Measurements from ENCODE around the gene TMLHE.
"Not testable (repeated sequence)": the region's sequence is repeated elsewhere in the genome, so short reads cannot be mapped to it uniquely, and the experiment has no call there.

TMLHE gene

GRCh38 chrX:155612312-155613224 lies at the start of gene TMLHE, which contains the start of gene SPRY3:
TSS of gene TMLHE (minus strand) at chrX:155612952. CDS start at chrX:155545276, 67,676 bp downstream.
TSS of gene SPRY3 (plus strand) at chrX:155612586.
- peak; percentile 8 for DNase-seq (ENCODE audit: low read depth)

- no peak for DNase-seq (ENCODE audit: low read depth)
Observed at GRCh38 chrX:155662282-155662681, 49.5 kb upstream of the TMLHE start.

DNA sequence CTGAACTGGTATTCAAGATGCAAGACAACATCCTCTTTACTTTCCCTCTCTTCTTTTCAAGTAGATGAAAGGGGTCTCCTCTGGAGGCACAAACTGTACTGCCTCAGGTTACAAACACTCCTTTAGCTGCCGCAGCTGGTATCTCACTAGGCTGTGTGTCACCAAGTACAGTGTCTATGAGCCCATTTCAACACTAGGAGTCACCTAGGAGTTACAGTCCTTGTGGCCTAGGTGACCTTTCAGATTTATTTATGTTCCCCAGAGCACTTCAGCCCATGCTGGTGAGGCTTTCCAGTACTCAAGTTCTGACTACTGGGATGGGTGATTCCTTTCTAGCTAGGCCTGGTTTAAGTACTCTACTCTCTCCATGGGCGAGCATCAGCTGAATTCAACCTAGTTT lies 32.4 kb upstream of the TMLHE start:
- DNase-seq (ENCODE audit: low read depth): no peak

DNA sequence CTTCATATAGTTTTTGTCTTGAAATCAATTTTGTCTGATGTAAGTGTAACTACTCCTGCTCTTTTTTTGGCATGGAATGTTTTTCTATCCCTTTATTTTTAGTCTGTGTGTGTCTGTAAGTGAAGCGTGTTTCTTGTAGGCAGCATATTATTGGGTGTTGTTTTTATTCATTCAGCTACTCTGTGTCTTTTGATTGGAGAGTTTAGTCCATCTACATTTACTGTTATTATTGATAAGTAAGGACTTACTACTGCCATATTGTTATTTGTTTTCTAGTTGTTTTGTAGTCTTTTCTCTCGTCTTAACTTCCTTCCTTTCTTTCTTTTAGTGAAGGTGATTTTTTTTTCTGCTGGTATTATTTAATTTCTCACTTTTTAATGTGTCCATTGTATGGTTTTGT lies 30.5 kb upstream of the TMLHE start:
- DNase-seq (ENCODE audit: low read depth): no peak

DNA sequence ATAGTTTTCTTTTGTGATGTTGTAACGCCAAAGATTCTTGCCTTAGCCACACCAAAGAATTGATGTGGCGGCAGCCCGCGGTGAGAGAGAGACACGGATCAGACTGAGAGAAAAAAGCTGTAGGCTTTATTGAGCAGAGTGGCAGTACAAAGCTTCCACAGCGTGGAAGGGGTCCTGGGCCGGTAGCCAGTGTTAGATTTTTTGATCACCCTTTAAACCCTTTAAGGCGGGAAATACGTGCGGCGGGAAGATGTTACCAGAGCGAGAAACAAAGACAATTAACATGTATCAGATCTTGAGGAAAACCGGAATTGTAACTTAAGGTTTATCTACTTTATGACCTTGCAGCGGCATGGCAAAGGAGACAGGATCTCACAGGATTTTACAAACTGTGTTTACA lies 28.6 kb upstream of the TMLHE start:
- DNase-seq (ENCODE audit: low read depth): not testable (repeated sequence)

GRCh38 chrX:155637714-155638113 lies 25.0 kb upstream of the TMLHE start:
- DNase-seq (ENCODE audit: low read depth): no peak

- DNase-seq (ENCODE audit: low read depth): not testable (repeated sequence)
Observed at GRCh38 chrX:155635019-155635418, 22.3 kb upstream of the TMLHE start.

DNA sequence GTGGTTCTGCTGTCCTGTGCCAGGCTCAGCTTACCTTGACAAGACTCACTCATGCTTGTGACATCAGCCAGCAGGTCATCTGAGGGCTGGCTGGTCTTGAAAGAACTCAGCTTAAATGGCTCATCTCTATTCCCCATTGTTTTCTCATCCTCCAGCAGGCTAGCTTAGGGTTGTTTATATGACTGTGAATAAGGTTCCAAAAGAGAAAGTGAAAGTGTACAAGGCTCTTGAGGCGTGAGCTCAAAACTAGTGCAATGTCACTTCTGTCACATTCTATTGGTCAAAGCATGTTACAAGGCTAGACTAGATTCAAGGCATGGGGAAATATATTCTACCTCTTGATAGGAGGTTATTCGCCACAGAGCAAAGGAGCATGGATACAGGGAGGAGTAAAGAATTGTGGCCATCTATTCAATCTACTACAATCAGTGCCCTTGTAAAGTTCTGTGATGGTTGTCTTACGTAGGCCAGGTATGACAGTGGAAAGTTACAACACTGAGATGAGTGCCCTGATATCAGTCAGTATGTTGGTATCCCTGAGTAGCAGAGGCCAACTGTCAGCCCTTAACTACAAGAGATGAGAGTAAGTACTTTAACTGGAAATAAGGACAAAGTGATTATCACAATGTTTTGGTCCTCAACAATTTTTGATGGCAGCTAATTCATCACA lies 19.8 kb upstream of the TMLHE start:
- DNase-seq (ENCODE audit: low read depth): no peak

DNA sequence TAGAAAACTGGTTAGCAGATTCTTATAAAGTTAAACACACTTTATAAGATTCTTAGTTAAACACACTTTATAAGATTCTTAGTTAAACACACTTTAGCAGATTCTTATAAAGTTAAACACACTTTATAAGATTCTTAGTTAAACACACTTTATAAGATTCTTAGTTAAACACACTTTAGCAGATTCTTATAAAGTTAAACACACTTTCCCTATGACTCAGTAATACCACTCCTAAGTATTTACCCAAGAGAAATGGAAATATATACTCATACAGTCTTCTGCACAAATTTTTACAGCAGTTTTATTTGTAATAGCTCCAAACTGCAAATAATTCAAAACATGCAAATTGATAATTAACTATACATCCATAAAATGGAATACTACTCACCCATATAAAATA lies 7.4 kb upstream of the TMLHE start:
- DNase-seq (ENCODE audit: low read depth): not testable (repeated sequence)

GRCh38 chrX:155615938-155616337 lies 3.2 kb upstream of the TMLHE start:
- DNase-seq (ENCODE audit: low read depth): no peak

- DNase-seq (ENCODE audit: low read depth): no peak
Observed at GRCh38 chrX:155613927-155614559, 1.3 kb upstream of the TMLHE start.

GRCh38 chrX:155611302-155611701 lies 1.4 kb downstream of the TMLHE start:
- no peak for DNase-seq (ENCODE audit: low read depth)

- no peak for DNase-seq (ENCODE audit: low read depth)
Observed at GRCh38 chrX:155592981-155593380, 19.8 kb downstream of the TMLHE start.

- DNase-seq (ENCODE audit: low read depth): no peak
Observed at GRCh38 chrX:155592331-155592730, 20.4 kb downstream of the TMLHE start.

GRCh38 chrX:155577682-155578081 lies 35.1 kb downstream of the TMLHE start:
- DNase-seq (ENCODE audit: low read depth): no peak

DNA sequence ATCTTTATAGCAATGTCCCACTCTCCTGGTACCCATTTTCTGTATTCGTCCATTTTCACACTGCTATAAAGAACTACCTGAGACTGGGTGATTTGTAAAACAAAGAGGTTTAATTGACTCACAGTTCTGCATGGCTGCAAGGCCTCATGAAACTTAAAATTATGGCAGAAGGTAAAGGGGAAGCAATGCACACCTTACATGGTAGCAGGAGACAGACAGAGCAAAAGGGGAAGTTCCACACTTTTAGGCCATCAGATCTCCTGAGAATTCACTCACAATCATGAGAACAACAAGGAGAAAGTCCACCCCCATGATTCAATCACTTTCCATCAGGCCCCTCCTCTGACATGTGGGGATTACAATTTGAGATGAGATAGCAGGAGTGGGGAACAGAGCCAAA lies 49.7 kb downstream of the TMLHE start:
- no peak for DNase-seq (ENCODE audit: low read depth)

- no peak for DNase-seq (ENCODE audit: low read depth)
Observed at GRCh38 chrX:155544881-155545280, 67.9 kb downstream of the TMLHE start.

- DNase-seq (ENCODE audit: low read depth): no peak
Observed at GRCh38 chrX:155535866-155536265, 76.9 kb downstream of the TMLHE start.

DNA sequence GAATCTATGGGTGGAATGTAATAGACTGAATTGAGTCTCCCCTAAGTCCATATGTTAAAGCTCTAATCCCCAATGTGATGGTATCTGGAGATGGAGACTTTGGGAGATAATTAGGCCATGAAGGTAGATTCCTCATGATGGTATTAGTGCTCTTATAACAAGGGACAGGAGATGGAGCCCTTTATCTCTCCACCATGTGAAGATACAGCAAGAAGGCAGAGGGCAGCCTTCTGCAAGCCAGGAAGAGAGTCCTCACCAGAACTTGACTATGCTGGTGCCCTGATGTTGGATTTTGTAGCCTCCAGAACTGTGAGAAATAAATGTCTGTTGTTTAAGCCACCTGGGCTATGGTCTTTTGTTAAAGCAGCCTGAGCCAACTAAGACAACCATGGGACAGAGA lies 78.0 kb downstream of the TMLHE start:
- DNase-seq (ENCODE audit: low read depth): no peak

DNA sequence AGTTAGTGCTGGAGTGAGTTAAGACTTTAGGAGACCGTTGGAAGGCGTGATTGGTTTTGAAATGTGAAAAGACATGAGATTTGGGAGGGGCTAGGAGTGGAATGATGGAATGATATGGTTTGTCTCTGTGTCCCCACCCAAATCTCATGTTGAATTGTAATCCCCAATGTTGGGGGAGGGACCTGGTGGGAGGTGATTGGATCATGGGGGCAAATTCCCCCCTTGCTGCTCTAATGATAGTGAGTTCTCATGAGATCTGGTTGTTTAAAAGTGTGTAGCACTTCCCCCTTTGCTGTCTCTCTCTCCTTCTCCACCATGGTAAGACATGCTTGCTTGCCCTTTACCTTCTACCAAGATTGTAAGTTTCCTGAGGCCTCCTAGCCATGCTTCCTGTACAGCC lies 85.7 kb downstream of the TMLHE start:
- not testable (repeated sequence) for DNase-seq (ENCODE audit: low read depth)

GRCh38 chrX:155514225-155514624 lies 98.5 kb downstream of the TMLHE start:
- DNase-seq (ENCODE audit: low read depth): no peak

DNA sequence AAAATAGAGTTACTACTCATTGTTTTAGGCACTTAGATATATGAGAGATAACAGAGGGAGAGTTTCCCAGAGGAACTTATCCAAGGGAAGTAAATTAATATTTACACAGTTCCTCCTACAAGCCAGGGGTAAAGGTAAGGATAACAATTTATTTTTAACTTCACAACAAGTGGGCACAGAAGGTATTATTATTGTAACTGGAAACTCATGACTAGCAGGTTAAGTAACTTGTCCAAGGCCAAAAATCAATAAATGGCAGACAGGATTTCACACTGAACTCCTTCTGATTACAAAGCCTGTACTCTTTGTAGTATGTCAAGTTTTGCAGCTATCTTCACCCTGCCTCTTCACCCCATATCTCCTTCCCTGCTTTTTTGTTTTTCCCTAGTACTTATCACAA lies 107.5 kb downstream of the TMLHE start:
- no peak for DNase-seq (ENCODE audit: low read depth)

GRCh38 chrX:155495134-155495533 lies 117.6 kb downstream of the TMLHE start:
- not testable (repeated sequence) for DNase-seq (ENCODE audit: low read depth)

All from fibroblast of the conjunctiva (primary cell).